HK-2 (cell line): ENCODE data around the gene ATG9A.

Experiments used
- DNase-seq: peaks from one replicate; pipeline ENCODE4 v3.0.0-alpha.2; 2018; ENCODE audit not compliant: unreplicated experiment

Gene ATG9A

DNA sequence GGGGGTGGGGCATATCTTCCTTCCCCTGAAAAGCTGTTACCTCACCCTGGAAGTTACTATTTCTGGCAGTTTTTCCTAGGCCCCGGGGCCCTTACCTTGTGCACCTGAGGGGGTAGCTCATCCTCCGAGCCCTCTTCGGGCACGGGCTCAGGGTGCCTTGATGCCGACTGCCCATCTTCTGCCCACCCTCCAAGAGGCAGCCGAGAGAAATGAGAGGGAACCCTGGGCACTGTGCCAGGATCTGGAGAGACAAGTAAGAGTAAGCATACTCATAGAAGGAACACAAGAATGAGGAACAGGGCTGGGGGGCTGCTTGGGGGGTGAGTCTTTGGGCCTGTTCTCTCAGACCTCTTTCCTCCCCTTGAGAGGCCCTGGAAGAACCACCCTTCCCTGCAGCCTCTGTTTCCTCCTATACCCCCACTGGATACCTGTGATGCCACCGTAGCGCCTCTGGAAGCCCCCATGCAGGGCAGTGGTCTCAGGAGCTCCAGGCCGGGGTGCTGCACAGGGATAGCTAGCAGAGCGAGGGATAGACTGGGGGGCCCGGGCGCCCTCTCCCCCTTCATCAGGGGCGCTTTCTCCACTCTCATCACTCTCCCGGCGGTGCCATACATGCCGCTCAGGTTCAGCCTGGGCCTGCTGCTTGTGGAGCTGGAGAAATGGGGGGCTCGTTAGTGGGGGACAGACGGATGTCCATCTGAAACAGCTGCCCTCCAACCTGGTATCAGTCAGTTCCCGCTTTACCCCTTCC, 8.6 kb downstream of the ATG9A start:
- DNase-seq, result no peak

GRCh38 chr2:219219784-219220532, 9.5 kb downstream of the ATG9A start:
- no peak for DNase-seq

GRCh38 chr2:219218732-219219701, 10.4 kb downstream of the ATG9A start, which contains the start of gene ABCB6:
ABCB6 (minus strand) TSS chr2:219218958; CDS start chr2:219218673, 285 bp downstream.
- DNase-seq, result peak; percentile 95

- DNase-seq, result peak; percentile 82
These were observed 11.2 kb downstream of the ATG9A start for GRCh38 chr2:219218217-219218731.

DNA sequence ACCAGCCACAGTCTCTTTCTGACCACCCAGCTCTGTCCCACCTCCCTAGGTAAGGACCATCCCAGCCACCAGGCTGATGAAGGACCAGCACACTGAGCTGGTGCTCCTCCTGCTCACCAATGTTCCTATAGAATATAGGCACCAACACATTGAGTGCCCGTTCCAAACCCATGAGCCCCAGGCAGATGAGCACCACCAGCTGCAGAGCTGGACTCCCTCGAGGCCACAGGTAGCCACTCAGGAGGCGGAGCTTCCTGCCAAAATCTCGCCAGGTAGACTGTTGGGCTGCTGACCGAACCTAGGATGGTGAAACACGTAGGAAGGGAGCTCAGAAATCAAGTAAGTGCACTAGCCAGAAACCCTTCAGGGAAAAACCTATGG, 12.9 kb downstream of the ATG9A start:
- DNase-seq, result no peak

- DNase-seq, result no peak
These were observed 13.4 kb downstream of the ATG9A start for GRCh38 chr2:219215871-219216534.

- DNase-seq, result no peak
These were observed 14.7 kb downstream of the ATG9A start for GRCh38 chr2:219214786-219215185.

GRCh38 chr2:219214141-219214540, 15.3 kb downstream of the ATG9A start:
- no peak for DNase-seq

DNA sequence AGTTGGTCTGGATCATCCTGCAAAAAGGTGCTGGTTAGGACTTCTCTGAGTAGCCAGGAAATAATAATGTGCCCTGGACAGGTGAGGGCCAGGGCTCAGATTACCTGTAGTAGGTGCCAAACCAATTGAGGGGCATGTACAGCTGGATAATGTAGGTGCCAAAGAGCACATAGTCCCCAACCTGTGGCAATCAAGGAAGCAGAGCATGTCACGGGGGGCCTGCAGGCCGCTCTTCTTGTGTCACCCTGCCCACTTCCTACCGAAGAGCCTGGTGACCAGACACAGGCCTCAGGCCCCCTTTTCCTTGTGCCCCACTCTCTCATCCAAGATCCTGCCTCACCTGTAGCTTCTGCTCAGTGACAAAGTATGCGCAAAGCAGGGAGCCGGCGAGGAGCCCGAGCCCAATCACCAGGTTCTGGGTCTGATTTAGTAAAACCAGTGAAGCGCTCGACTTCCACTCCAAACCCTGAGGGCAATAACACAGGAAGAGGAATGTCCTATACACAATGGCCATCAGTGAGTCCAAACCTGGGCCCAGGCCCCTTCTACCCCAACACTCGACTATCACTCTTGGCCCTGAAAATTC, 15.9 kb downstream of the ATG9A start:
- DNase-seq, result no peak

GRCh38 chr2:219213026-219213415, 16.4 kb downstream of the ATG9A start:
- no peak for DNase-seq

DNA sequence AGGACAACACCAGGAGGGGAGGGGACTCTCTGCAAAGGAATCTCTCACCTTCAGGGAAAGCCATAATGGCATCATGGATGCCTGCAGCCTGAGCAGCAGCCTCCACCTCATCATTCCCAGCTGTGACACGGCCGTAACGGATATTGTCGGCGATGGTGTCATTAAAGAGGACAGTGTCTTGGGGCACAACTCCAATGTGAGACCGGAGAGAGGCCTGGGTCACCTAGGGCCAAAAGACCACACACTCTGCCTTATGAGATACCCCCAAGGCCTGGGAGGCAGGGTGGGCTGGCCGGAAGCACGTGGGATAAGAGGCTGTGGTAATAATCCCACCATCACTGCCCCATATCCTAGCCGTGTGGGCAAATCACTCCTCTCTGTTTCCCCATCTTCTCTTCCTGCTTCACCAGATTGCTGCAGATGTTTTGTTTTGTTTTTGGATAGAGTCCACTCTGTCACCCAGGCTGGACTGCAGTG, 18.5 kb downstream of the ATG9A start:
- DNase-seq, result no peak

GRCh38 chr2:219210196-219210885, 19.1 kb downstream of the ATG9A start:
- DNase-seq, result no peak

GRCh38 chr2:219209236-219210195, 19.9 kb downstream of the ATG9A start:
- no peak for DNase-seq

DNA sequence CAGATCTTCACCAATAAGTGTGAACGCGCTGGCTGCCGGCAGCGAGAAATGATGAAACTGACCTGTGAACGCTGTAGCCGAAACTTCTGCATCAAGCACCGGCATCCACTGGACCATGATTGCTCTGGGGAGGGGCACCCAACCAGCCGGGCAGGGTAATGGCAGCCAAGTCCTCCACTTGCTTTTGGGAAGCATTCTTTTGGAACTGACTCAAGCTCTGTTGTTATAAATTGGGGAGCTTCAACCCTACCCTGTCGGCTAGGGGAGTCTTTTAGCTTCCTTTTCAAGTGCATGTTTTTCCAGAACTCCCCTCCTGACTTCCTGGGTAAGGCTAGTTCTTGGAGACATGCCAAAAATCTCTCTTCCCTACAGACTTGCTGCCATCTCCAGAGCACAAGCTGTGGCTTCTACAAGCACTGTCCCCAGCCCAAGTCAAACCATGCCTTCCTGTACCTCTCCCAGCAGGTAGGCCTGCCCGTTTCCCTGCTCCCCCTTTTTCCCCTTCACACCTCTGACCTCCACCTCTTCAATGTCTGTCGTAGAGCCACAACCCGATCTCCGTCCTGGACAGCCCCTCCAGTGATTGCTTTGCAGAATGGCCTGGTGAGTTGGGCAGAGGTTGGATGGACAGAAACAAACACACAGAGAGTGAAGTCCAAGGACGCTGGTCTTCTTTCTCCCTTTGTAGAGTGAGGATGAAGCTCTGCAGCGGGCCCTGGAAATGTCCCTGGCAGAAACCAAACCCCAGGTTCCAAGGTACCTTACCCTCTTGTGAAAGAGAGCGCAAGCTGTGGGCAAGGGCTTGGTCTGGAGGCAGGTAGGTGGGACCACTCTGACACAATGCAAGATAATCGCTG, 21.3 kb downstream of the ATG9A start:
- DNase-seq, result no peak

GRCh38 chr2:219207134-219207883, 22.1 kb downstream of the ATG9A start:
- no peak for DNase-seq

GRCh38 chr2:219206328-219207133, 22.9 kb downstream of the ATG9A start, which contains the start of gene ZFAND2B:
ZFAND2B (plus strand) TSS chr2:219206782; CDS start chr2:219206988, 206 bp downstream.
- peak; percentile 93 for DNase-seq
